Activated CD4-positive, alpha-beta T cell treated with anti-CD3 and anti-CD28 coated beads for 1 hour (primary cell): ENCODE data around the gene EGFR.

Source experiments
- DNase-seq: peaks from one replicate; pipeline ENCODE4 v3.0.0-alpha.2; 2020

The EGFR gene

GRCh38 chr7:55108401-55108800 is 89.6 kb downstream of the EGFR start:
- DNase-seq = no peak

GRCh38 chr7:55108818-55109217 is 90.0 kb downstream of the EGFR start:
- no peak for DNase-seq

GRCh38 chr7:55109404-55110167 is 90.8 kb downstream of the EGFR start:
- no peak for DNase-seq

GRCh38 chr7:55110282-55110992 is 91.6 kb downstream of the EGFR start:
- DNase-seq = no peak

GRCh38 chr7:55110993-55111361 is 92.2 kb downstream of the EGFR start:
- DNase-seq = no peak

GRCh38 chr7:55112056-55112455 is 93.2 kb downstream of the EGFR start:
- DNase-seq = no peak

GRCh38 chr7:55113760-55114540 is 95.1 kb downstream of the EGFR start:
- no peak for DNase-seq

- no peak for DNase-seq
Observed at GRCh38 chr7:55117286-55117685, 98.5 kb downstream of the EGFR start.

- no peak for DNase-seq
Observed at GRCh38 chr7:55118426-55118825, 99.6 kb downstream of the EGFR start.

- no peak for DNase-seq
Observed at GRCh38 chr7:55119571-55119970, 100.8 kb downstream of the EGFR start.

GRCh38 chr7:55120074-55120473 is 101.3 kb downstream of the EGFR start:
- DNase-seq = no peak

GRCh38 chr7:55120501-55121198 is 101.8 kb downstream of the EGFR start:
- DNase-seq = no peak

GRCh38 chr7:55121249-55121648 is 102.4 kb downstream of the EGFR start:
- DNase-seq = no peak

GRCh38 chr7:55122263-55122662 is 103.4 kb downstream of the EGFR start:
- no peak for DNase-seq

GRCh38 chr7:55124989-55125875 is 106.4 kb downstream of the EGFR start:
- DNase-seq = no peak

GRCh38 chr7:55127135-55127551 is 108.3 kb downstream of the EGFR start:
- DNase-seq = no peak

- DNase-seq = no peak
Observed at GRCh38 chr7:55127622-55128081, 108.8 kb downstream of the EGFR start.

- DNase-seq = no peak
Observed at GRCh38 chr7:55128693-55129394, 110.0 kb downstream of the EGFR start.

- DNase-seq = no peak
Observed at GRCh38 chr7:55129541-55130394, 111.0 kb downstream of the EGFR start.
